GM21526 (cell line): Measurements from ENCODE around the gene MTERF4.

Experiments
- ATAC-seq: cut with Tn5 transposase; IDR thresholded peaks from one replicate; pipeline ENCODE4 v1.9.1; 2021; ENCODE audit warnings: moderate library complexity; ENCODE audit not compliant: unreplicated experiment, low FRiP score

The MTERF4 gene

DNA sequence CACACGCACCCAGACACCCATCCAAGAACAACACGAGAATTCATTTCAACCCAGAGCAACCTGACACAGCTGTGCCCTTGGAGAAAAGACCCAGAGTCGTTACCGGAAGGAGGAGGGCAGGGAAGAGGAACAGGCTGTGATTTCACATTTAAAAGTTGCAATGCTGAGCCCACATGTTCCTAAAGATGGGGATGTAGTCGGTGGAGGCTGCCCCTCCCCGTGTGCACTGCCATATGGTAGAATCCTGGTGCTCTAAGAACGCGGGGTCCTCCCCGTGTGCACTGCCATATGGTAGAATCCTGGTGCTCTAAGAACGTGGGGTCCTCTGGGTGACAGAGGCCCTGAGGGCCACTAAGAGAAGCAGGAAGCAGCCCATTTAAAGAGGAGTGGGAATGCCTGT, 10.9 kb downstream of the MTERF4 start:
- no peak for ATAC-seq

- no peak for ATAC-seq
These were observed 13.0 kb downstream of the MTERF4 start for GRCh38 chr2:241088791-241089732.

DNA sequence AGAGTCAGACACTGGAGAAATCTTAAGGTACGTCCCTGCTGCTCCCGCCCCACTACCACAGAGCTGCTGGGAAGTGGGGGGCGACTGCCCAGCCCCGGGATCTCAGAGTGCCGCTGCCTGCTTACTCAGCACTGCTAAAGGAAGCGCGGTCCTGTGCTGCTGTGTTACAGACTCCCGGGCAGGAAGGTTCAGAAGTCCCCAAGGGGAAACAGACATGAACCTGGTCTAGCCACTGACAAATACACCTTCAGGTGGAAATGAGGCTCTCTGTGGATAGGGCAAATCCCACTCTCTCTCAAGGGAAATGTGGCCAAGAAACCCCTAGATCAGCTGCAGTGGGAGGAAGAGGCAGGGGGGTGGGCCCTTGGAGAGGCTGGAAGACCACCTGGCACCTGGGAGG, 13.7 kb downstream of the MTERF4 start:
- no peak for ATAC-seq

GRCh38 chr2:241087420-241088268, 14.4 kb downstream of the MTERF4 start:
- no peak for ATAC-seq

GRCh38 chr2:241084856-241085444, 17.1 kb downstream of the MTERF4 start:
- no peak for ATAC-seq

GRCh38 chr2:241083091-241083415, 19.0 kb downstream of the MTERF4 start:
- no peak for ATAC-seq

GRCh38 chr2:241082341-241083090, 19.6 kb downstream of the MTERF4 start:
- ATAC-seq, result no peak

DNA sequence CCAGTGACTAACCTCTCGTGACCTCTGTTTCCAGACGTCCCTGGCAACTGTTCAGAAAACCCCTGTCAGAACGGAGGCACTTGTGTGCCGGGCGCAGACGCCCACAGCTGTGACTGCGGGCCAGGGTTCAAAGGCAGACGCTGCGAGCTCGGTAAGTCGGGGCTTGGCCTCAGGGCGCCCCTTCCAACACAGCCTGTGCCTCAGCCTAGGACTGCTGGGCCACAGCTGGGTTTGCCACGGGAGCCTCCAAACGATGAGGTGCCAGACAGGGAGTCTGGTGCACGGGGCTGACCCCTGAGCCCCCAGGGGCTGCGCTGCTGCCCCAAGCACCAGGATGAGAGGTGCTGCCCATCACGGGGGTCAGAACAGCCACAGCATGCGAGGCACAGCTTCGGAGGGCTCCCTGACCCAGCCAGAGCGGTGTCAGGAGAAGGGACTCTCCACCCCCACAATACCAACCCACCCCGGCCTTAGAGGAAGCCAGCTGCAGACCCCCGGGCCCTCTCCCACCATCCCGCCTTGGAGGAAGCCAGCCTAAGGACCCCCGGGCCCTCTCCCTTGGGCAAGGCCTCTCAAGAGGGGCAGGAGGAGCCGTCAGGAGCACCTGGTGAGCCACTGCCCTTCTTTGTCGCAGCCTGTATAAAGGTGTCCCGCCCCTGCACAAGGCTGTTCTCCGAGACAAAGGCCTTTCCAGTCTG, 20.3 kb downstream of the MTERF4 start:
- no peak for ATAC-seq

- ATAC-seq, result no peak
These were observed 20.9 kb downstream of the MTERF4 start for GRCh38 chr2:241081190-241081642.

DNA sequence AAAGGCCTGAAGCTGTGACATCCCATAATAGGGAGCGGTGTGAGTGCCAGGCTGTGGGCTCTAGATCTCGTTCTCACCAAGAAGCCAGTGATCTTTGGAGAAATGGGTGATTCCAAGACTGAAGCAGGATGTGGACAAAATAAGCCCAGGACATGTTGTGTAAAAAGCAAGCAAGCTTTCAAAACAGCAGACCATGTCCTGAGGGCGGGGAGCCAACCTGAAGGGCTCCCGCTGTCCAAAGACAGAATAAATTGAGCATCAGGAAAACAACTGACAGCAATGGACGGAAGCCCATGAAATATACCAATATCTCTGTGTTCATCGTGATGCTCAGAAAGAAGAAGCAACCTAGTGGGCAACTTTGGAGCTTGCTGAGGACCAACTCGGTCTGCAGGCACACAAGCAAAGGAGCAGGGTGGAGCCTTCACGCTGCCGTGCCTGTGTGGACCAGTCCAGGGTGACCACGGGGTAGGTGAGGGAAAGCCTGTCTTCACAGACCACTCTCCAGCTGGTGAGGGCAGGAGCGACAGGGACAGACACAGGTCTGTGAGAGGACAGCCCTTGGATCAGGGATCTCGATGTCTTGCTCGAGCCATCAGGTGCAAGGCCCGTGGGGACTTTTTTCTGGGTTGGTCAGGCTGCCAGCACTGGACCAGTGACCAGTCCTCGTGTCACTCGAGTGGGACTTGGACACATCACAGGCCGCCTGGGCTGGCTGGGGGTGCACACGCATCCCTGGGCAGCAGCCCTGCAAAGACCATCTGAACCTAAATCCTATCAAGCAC, 21.5 kb downstream of the MTERF4 start:
- no peak for ATAC-seq

- ATAC-seq, result no peak
These were observed 27.1 kb downstream of the MTERF4 start for GRCh38 chr2:241074901-241075540.

DNA sequence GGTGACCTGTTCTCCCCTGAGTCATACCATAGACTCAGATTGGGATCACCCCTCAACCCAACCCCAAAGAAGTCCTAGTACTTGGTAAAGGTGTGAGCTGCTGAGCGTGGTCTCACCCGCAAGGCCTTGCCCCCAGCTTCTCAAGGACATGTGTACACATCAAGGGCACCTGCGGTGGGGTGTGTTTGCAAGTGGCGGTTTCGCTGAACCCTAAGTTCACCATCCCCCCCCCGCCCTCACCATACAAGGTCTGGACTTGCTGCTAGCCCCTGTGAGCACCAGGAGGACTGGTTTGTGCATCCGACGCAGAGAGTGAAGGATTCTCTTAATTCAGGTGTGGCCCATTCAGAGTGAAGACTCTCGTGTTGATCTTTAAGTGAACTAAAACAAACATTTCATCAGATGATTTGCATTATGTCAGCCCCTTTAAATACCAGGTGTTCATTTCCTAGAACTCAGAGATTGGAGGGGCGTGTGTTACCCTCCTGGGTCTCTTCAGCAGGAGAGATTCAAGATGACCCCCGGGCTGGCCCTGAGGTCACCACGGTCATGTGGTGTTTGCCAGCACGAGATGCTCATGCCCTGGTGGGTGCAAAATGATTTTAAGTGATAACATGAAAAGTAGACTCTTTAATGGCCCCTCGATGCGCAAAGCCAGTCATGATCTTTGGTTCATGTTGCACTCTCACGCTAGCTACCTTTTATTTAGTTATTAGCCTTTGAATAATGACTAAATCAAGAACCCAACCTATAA, 27.8 kb downstream of the MTERF4 start:
- ATAC-seq, result no peak

DNA sequence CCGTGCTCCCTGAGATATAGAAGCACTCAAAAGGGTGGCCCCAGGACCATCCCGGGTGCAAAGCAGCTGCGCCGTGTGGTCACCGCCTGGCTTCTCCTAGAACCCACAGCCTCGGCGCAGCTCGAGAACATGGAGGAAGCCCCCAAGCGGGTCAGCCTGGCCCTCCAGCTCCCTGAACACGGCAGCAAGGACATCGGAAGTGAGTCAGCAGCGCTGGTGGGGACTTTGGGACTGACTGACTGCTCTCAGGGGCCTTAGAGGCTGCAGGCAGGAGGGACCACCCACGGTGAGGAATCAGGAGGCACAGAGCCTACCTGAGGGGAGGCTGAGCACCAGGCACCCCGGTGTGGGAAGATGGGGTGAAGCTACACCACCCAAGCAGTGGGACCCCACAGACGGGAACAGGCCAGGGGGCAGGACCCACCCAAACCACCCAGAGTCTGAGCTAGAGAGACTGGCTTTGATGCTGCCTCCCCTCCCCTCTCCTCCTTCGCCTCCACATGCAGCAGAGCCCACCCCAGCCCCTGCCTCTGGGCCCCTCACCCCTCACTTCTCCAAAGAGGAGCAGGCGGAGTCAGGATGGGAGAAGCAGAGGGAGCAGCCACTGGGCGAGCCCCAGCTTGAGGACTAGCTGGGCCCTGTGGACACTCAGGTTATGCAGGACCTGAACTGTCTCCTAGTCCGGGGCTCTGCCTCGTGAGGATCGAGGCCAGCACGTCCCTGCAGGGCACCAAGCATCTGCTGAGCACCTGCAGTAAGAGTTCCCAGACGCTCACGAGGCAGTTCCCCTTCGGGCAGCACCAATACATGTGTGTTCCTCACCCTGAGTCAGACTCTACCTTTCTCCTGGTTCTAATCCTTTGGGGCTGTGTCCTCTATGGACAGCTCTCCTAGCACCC, 28.7 kb downstream of the MTERF4 start:
- no peak for ATAC-seq

GRCh38 chr2:241072553-241073165, 29.4 kb downstream of the MTERF4 start:
- no peak for ATAC-seq

GRCh38 chr2:241072151-241072550, 29.9 kb downstream of the MTERF4 start:
- no peak for ATAC-seq

DNA sequence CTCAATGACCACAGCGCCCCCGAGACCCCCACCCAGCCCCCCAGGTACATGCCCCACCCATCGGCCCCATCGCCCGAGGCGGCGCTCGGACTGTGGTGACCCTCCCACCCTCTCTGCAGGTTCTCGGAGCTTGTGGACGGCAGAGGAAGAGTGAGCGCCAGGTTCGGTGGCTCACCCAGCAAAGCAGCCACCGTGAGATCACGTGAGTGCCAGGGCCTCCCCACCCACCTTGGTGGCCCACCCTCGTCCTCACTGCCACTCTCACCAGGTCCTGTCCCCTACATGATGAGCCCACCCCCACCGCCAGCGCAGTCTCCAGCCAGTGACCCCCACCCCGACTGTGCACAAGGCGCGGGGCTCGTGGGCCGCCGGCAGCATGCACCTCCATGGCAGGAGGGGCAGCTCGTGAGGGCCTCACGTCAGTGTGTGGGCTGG, 30.4 kb downstream of the MTERF4 start:
- no peak for ATAC-seq
